HUES64 (cell line): ENCODE results near the gene MICOS13.
"Not testable (repeated sequence)": the region's sequence is repeated elsewhere in the genome, so short reads cannot be mapped to it uniquely, and the experiment has no call there.

ENCODE experiments used
- H3K27ac ChIP-seq: 2 replicates; pipeline ENCODE4 v1.7.0; 2013; ENCODE audit warnings: low read depth, low read length, inconsistent platforms
- H3K27me3 ChIP-seq: 2 replicates; pipeline ENCODE4 v1.6.1; 2013; ENCODE audit warnings: mild to moderate bottlenecking, low read length; ENCODE audit not compliant: insufficient read depth
- H3K36me3 ChIP-seq: 2 replicates; pipeline ENCODE4 v1.6.1; 2013; ENCODE audit warnings: mild to moderate bottlenecking, low read length; ENCODE audit not compliant: insufficient read depth
- H3K4me1 ChIP-seq: 2 replicates; pipeline ENCODE4 v1.6.1; 2013; ENCODE audit warnings: mild to moderate bottlenecking, low read length, moderate library complexity; ENCODE audit not compliant: insufficient read depth
- H3K4me3 ChIP-seq: 2 replicates; pipeline ENCODE4 v1.5.1; 2013; ENCODE audit warnings: mild to moderate bottlenecking, low read length, moderate library complexity
- H3K9ac ChIP-seq: 2 replicates; pipeline ENCODE4 v1.6.1; 2013; ENCODE audit warnings: mild to moderate bottlenecking, low read depth, low read length
- H3K9me3 ChIP-seq: 2 replicates; pipeline ENCODE4 v1.6.1; 2013; ENCODE audit warnings: low read depth, low read length; ENCODE audit not compliant: insufficient read depth
- WGBS: fragments of 150-250, 120-280 bp; methylation state at CpG from one replicate; pipeline ENCODE4 v1.1.7; 2013; ENCODE audit warnings: missing lambda C conversion rate; 5-methylcytosine and 5-hydroxymethylcytosine counted together

Gene MICOS13

GRCh38 chr19:5691822-5692722, 11.8 kb upstream of the MICOS13 start:
- Histone ChIP-seq H3K4me3 (peak overlapping the region; percentile 98), H3K4me1 (no peaks in the 10 kb centered on the region), H3K27me3 (no peaks in the 10 kb centered on the region), H3K36me3 (peaks cover 61% of the 10 kb centered on the region), H3K9me3 (no peaks in the 10 kb centered on the region), H3K9ac (peak overlapping the region; percentile 40; the same call in 1 of the 2 replicates), H3K27ac (peak overlapping the region; percentile 92; the same call in 1 of the 2 replicates)
- 89% methylated on average over 42 of the region's 42 CpGs for WGBS

DNA sequence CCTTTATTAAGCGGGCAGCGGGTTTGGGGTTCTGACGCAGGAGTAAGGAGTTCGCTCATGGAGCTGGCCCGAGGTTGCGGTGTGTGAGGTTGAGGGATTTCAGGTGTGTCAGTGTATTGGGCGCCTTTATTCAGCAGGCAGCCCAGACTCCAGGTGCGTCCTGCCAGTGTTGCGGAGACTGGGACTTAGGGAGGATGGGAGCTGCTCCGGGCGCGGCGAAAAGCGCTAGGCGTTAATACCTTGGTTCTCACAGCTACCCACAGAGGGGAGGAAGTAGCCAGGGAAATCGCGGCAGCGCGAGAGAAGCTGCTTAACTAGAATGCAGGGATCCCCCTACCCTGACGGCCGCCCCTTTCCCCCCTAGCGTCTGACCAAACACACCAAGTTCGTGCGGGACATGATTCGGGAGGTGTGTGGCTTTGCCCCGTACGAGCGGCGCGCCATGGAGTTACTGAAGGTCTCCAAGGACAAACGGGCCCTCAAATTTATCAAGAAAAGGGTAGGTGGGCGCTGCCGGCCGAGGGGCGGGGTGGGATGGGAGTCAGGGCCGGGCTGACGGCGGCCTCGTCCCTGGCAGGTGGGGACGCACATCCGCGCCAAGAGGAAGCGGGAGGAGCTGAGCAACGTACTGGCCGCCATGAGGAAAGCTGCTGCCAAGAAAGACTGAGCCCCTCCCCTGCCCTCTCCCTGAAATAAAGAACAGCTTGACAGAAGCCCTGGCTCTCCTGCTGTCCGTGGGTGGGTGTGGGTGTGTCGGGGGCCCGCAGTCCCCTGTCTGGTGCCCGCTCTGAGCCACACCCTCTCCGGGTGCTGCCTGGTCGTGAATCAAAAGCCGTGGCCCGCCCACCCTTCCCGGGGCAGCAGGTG, 10.9 kb upstream of the MICOS13 start:
- H3K36me3 ChIP-seq = peaks cover 52% of the 10 kb centered on the region
- peak overlapping the region; percentile 98 for H3K4me3 ChIP-seq
- no peaks in the 10 kb centered on the region for H3K9me3 ChIP-seq
- H3K27me3 ChIP-seq = no peaks in the 10 kb centered on the region
- no peaks in the 10 kb centered on the region for H3K4me1 ChIP-seq
- H3K27ac ChIP-seq = peak overlapping the region; percentile 92
- 13% methylated on average over 54 of the region's 54 CpGs for WGBS
- H3K9ac ChIP-seq = peak overlapping the region; percentile 100

GRCh38 chr19:5690125-5690954, 10.0 kb upstream of the MICOS13 start, which contains the start of gene RPL36:
RPL36 (plus strand) TSS chr19:5690295; CDS start chr19:5690508, 213 bp downstream.
- Histone ChIP-seq H3K9me3 (no peaks in the 10 kb centered on the region), H3K27ac (peak within 1 kb of the TSS; percentile 92), H3K27me3 (no peaks in the 10 kb centered on the region), H3K4me1 (no peaks in the 10 kb centered on the region), H3K36me3 (peaks cover 44% of the 10 kb centered on the region), H3K9ac (peak within 1 kb of the TSS; percentile 100), H3K4me3 (peak within 1 kb of the TSS; percentile 98)
- under 1% methylated on average over 73 of the region's 73 CpGs for WGBS

DNA sequence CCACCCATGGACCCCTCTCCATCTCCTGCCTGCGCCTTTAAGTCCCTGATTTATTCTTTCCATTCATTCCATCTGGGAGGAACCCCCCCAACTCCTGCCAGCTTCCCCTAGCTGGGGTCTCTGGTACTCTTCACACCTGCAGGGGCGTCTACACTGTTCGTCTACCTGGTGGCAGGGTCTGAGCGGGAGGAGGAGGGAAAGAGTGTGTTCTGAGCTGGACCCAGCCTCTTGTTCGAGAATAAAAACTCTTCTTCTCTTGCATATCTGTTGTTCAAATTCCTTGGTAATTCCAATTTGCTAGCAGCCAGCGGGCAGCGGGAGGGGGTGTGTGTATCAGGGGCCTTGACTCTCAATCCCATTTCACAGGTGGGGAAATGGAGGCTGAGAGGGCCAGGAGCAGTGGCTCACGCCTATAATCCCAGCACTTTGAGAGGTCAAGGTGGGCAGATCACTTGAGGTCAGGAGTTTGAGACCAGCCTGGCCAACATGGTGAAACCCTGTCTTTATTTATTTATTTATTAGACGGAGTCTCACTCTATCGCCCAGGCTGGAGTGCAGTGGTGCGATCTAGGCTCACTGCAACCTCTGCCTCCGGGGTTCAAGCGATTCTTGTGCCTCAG, 8.1 kb upstream of the MICOS13 start:
- 97% methylated on average over 12 of the region's 13 CpGs for WGBS
- not testable (repeated sequence) for H3K4me3 ChIP-seq, H3K4me1 ChIP-seq, H3K9me3 ChIP-seq, H3K9ac ChIP-seq, H3K27ac ChIP-seq, H3K27me3 ChIP-seq
- H3K36me3 ChIP-seq = peaks cover 24% of the 10 kb centered on the region

GRCh38 chr19:5687360-5688198, 7.3 kb upstream of the MICOS13 start:
- H3K4me3 ChIP-seq = peak overlapping the region; percentile 40; the same call in 1 of the 2 replicates
- H3K9me3 ChIP-seq = no peaks in the 10 kb centered on the region
- H3K27me3 ChIP-seq = no peaks in the 10 kb centered on the region
- 0 out of 2 replicates have a peak overlapping the region, but pooled peaks have one; percentile 19 for H3K9ac ChIP-seq
- H3K27ac ChIP-seq = no peak overlapping the region
- WGBS = 71% methylated on average over 76 of the region's 76 CpGs
- no peaks in the 10 kb centered on the region for H3K4me1 ChIP-seq
- H3K36me3 ChIP-seq = peaks cover 16% of the 10 kb centered on the region

GRCh38 chr19:5686647-5687359, 6.5 kb upstream of the MICOS13 start:
- peak overlapping the region; percentile 69; the same call in 1 of the 2 replicates for H3K27ac ChIP-seq
- peak overlapping the region; percentile 60 for H3K9ac ChIP-seq
- under 1% methylated on average over 59 of the region's 59 CpGs for WGBS
- H3K4me1 ChIP-seq = no peaks in the 10 kb centered on the region
- H3K4me3 ChIP-seq = peak overlapping the region; percentile 75
- H3K36me3 ChIP-seq = peaks cover 9% of the 10 kb centered on the region
- H3K27me3 ChIP-seq = no peaks in the 10 kb centered on the region
- H3K9me3 ChIP-seq = no peaks in the 10 kb centered on the region

GRCh38 chr19:5686326-5686646, 6.0 kb upstream of the MICOS13 start:
- Histone ChIP-seq H3K27me3 (no peaks in the 10 kb centered on the region), H3K9me3 (no peaks in the 10 kb centered on the region), H3K27ac (no peak overlapping the region), H3K36me3 (0 out of 2 replicates have a peak, but pooled peaks cover 3% of the 10 kb centered on the region), H3K9ac (no peak overlapping the region), H3K4me1 (no peaks in the 10 kb centered on the region), H3K4me3 (peak overlapping the region; percentile 75)
- 40% methylated on average over 16 of the region's 16 CpGs for WGBS

GRCh38 chr19:5684694-5685430, 4.5 kb upstream of the MICOS13 start:
- Histone ChIP-seq H3K4me1 (no peaks in the 10 kb centered on the region), H3K27ac (no peak overlapping the region), H3K4me3 (no peak overlapping the region), H3K9ac (no peak overlapping the region), H3K27me3 (no peaks in the 10 kb centered on the region), H3K9me3 (no peaks in the 10 kb centered on the region), H3K36me3 (no peaks in the 10 kb centered on the region)
- WGBS = 90% methylated on average over 21 of the region's 22 CpGs
